Loucy (cell line): Measurements from ENCODE around the gene PALLD.

Source experiments
- H2AFZ ChIP-seq: fragments of 200-600 bp; sonication (generic); 2 replicates; pipeline ENCODE4 v1.6.0; 2016; ENCODE audit warnings: antibody characterized with exemption, mild to moderate bottlenecking, low read length, moderate library complexity
- H3F3A ChIP-seq: fragments of 200-600 bp; 2 replicates; pipeline ENCODE4 v1.6.0; 2016; ENCODE audit warnings: antibody characterized with exemption, low read depth, mild to moderate bottlenecking
- H3K27me3 ChIP-seq: fragments of 200-600 bp; sonication (generic); 2 replicates; pipeline ENCODE4 v1.6.1; 2014; ENCODE audit warnings: low read length, mild to moderate bottlenecking; ENCODE audit not compliant: insufficient read depth, poor library complexity, severe bottlenecking
- H3K36me3 ChIP-seq: fragments of 200-600 bp; sonication (generic); 2 replicates; pipeline ENCODE4 v1.6.1; 2016; ENCODE audit warnings: low read length; ENCODE audit not compliant: insufficient read depth
- H3K4me1 ChIP-seq: fragments of 200-600 bp; sonication (generic); 2 replicates; pipeline ENCODE4 v1.5.1; 2014; ENCODE audit warnings: low read length, mild to moderate bottlenecking; ENCODE audit not compliant: insufficient read depth, poor library complexity, severe bottlenecking
- H3K4me2 ChIP-seq: fragments of 200-600 bp; sonication (generic); 2 replicates; pipeline ENCODE4 v1.6.0; 2014; ENCODE audit warnings: antibody characterized with exemption, low read length, low read depth, mild to moderate bottlenecking; ENCODE audit not compliant: poor library complexity, severe bottlenecking
- H3K4me3 ChIP-seq: fragments of 200-600 bp; sonication (generic); 2 replicates; pipeline ENCODE4 v1.5.1; 2014; ENCODE audit warnings: low read length, mild to moderate bottlenecking, mixed read lengths; ENCODE audit not compliant: poor library complexity, severe bottlenecking
- H3K79me2 ChIP-seq: fragments of 200-600 bp; sonication (generic); 2 replicates; pipeline ENCODE4 v1.6.1; 2014; ENCODE audit warnings: low read length; ENCODE audit not compliant: insufficient read depth
- H3K9ac ChIP-seq: fragments of 200-600 bp; sonication (generic); 2 replicates; pipeline ENCODE4 v1.6.0; 2014; ENCODE audit warnings: mild to moderate bottlenecking, low read depth, low read length, moderate library complexity; ENCODE audit not compliant: poor library complexity, severe bottlenecking
- H3K9me2 ChIP-seq: fragments of 200-600 bp; sonication (generic); replicated peaks from 2 replicates; pipeline ENCODE4 v1.6.1; 2016; ENCODE audit warnings: low read depth, low read length, mixed read lengths
- H3K9me3 ChIP-seq: fragments of 200-600 bp; sonication (generic); 2 replicates; pipeline ENCODE4 v1.6.1; 2014; ENCODE audit warnings: mild to moderate bottlenecking, antibody characterized with exemption, low read length, low read depth; ENCODE audit not compliant: insufficient read depth
- H4K20me1 ChIP-seq: fragments of 200-600 bp; sonication (generic); 2 replicates; pipeline ENCODE4 v1.6.0; 2014; ENCODE audit warnings: antibody characterized with exemption, low read length, mild to moderate bottlenecking; ENCODE audit not compliant: insufficient read depth, poor library complexity, severe bottlenecking
- CTCF ChIP-seq: fragments of 200-600 bp; sonication (generic); conservative IDR thresholded peaks from 2 replicates; pipeline ENCODE4 v1.5.1; 2014; ENCODE audit warnings: mild to moderate bottlenecking, antibody characterized with exemption, low read length
- EZH2phosphoT487 ChIP-seq: fragments of 200-600 bp; IDR thresholded peaks from 2 replicates; pipeline ENCODE4 v1.6.1; 2018; ENCODE audit warnings: antibody characterized with exemption, mild to moderate bottlenecking, moderate library complexity, borderline replicate concordance

PALLD gene

GRCh38 chr4:168630445-168631187 lies 133.8 kb downstream of the PALLD start:
- Histone ChIP-seq H3K79me2 (no peaks in the 10 kb centered on the region), H3K27me3 (peaks cover 22% of the 10 kb centered on the region), H3K4me3 (no peak overlapping the region), H3K4me2 (no peak overlapping the region), H3K9me2 (no peaks in the 10 kb centered on the region), H3F3A (no peaks in the 10 kb centered on the region), H3K9me3 (no peaks in the 10 kb centered on the region), H2AFZ (no peak overlapping the region), H3K9ac (no peak overlapping the region), H3K36me3 (no peaks in the 10 kb centered on the region), H3K4me1 (peaks cover 6% of the 10 kb centered on the region), H4K20me1 (no peaks in the 10 kb centered on the region)
- TF ChIP-seq EZH2phosphoT487 (no peak), CTCF (no peak)

GRCh38 chr4:168631241-168632162 lies 134.7 kb downstream of the PALLD start:
- TF ChIP-seq CTCF, result no peak
- TF ChIP-seq EZH2phosphoT487, result no peak
- Histone ChIP-seq H3K4me1 (peaks cover 6% of the 10 kb centered on the region), H3K4me2 (no peak overlapping the region), H3F3A (no peaks in the 10 kb centered on the region), H2AFZ (no peak overlapping the region), H3K9me3 (no peaks in the 10 kb centered on the region), H3K4me3 (no peak overlapping the region), H3K36me3 (no peaks in the 10 kb centered on the region), H3K9ac (no peak overlapping the region), H3K27me3 (peaks cover 26% of the 10 kb centered on the region), H3K79me2 (no peaks in the 10 kb centered on the region), H3K9me2 (no peaks in the 10 kb centered on the region), H4K20me1 (no peaks in the 10 kb centered on the region)

- Histone ChIP-seq H3K36me3 (no peaks in the 10 kb centered on the region), H4K20me1 (no peaks in the 10 kb centered on the region), H3K9me2 (no peaks in the 10 kb centered on the region), H2AFZ (no peak overlapping the region), H3K4me1 (peaks cover 6% of the 10 kb centered on the region), H3F3A (no peaks in the 10 kb centered on the region), H3K4me3 (no peak overlapping the region), H3K4me2 (no peak overlapping the region), H3K9me3 (no peaks in the 10 kb centered on the region), H3K9ac (no peak overlapping the region), H3K79me2 (no peaks in the 10 kb centered on the region), H3K27me3 (peaks cover 26% of the 10 kb centered on the region)
- TF ChIP-seq EZH2phosphoT487, result no peak
- no peak for TF ChIP-seq CTCF
Measured at GRCh38 chr4:168632301-168632725, 135.5 kb downstream of the PALLD start.
